Heart left ventricle (tissue), 16 donors: Measurements from ENCODE around the gene NPM3. TPM values are rescaled to one million over a fixed set of nuclear protein-coding genes. Genes with fewer than 3 reads are reported as not detected.

Experiments
- ATAC-seq, 4 donors: fragments of 200-7000 bp; cut with Tn5 transposase; one replicate each; pipeline ENCODE4 v1.9.1; 2020 to 2022; ENCODE audit warnings: moderate library complexity in 4 of 4, mild to moderate bottlenecking in 3 of 4, moderate number of reproducible peaks in 1 of 4
- DNase-seq, 5 donors: peaks; one replicate each; pipeline ENCODE4 v3.0.0-alpha.2; 2020
- H3K27ac ChIP-seq, 12 donors: fragments of 200-600 bp; sonication (generic) in 4 of 12; one replicate each; pipeline versions ENCODE4 v1.5.0 to v1.8.0; 2016 to 2022; ENCODE audit warnings: mild to moderate bottlenecking in 2 of 12
- H3K27me3 ChIP-seq, 9 donors: fragments of 200-600 bp; sonication (generic) in 2 of 9; one replicate each; pipeline versions ENCODE4 v1.5.1 to v1.8.0; 2016 to 2022; ENCODE audit warnings: mild to moderate bottlenecking in 3 of 9
- H3K36me3 ChIP-seq, 9 donors: fragments of 200-600 bp; sonication (generic) in 2 of 9; one replicate each; pipeline versions ENCODE4 v1.5.0 to v1.8.0; 2018 to 2022; ENCODE audit warnings: mild to moderate bottlenecking in 2 of 9
- H3K4me1 ChIP-seq, 12 donors: fragments of 200-600 bp; sonication (generic) in 4 of 12; one replicate each; pipeline versions ENCODE4 v1.5.0 to v1.8.0; 2016 to 2022; ENCODE audit warnings: mild to moderate bottlenecking in 3 of 12
- H3K4me3 ChIP-seq, 12 donors: fragments of 200-600 bp; sonication (generic) in 4 of 12; one replicate each; pipeline versions ENCODE4 v1.5.0 to v1.8.0; 2017 to 2022; ENCODE audit warnings: mild to moderate bottlenecking in 9 of 12, moderate library complexity in 4 of 12
- H3K9me3 ChIP-seq, 12 donors: fragments of 200-600 bp; sonication (generic) in 4 of 12; one replicate each; pipeline versions ENCODE4 v1.5.0 to v1.8.0; 2016 to 2022; ENCODE audit warnings: mild to moderate bottlenecking in 1 of 12
- CTCF ChIP-seq, 12 donors: fragments of 200-600 bp; sonication (generic) in 4 of 12; IDR thresholded peaks; one replicate each; pipeline versions ENCODE4 v1.5.0 to v1.8.0; 2018 to 2022; ENCODE audit warnings: antibody characterized with exemption in 12 of 12, mild to moderate bottlenecking in 5 of 12
- POLR2A ChIP-seq, 2 donors: fragments of 450-650 bp; IDR thresholded peaks; one replicate each; pipeline ENCODE4 v1.6.1; 2017; ENCODE audit warnings: antibody characterized with exemption in 2 of 2, mild to moderate bottlenecking in 2 of 2, moderate library complexity in 2 of 2
- WGBS, 4 donors: extraction: QIAGEN DNeasy Blood & Tissue Kit in 2 of 4; methylation state at CpG; one replicate each; pipeline versions ENCODE4 v1.1.5 to v1.1.7; 2013 to 2018; 5-methylcytosine and 5-hydroxymethylcytosine counted together
- intact Hi-C, 10 donors: fragments of 100-400 bp; cut with DNase I; formaldehyde crosslinking; loops; one replicate each; pipeline versions ENCODE4 v1.11.1 to v1.14.2; 2022
- polyA plus RNA-seq, 2 donors: library from polyadenylated mRNA; stranded (reverse); fragments of 200-250 nt; gene quantifications; one replicate each; pipeline ENCODE4 v1.2.3, GENCODE V29; 2013
- total RNA-seq, 9 donors: library from RNA; depleted of rRNA in 2 of 9; stranded (reverse); fragments of >200 nt in 2 of 9; fragmentation: NEBNext Ultra II Directional in 3 of 9; extraction: Animal tissue kit (Norgen Biotek cat#: 25700) in 3 of 9; gene quantifications; one replicate each; pipeline versions ENCODE4 v1.1.0 to v1.2.4, GENCODE V29; 2016 to 2023
- donor health status: ischemic (EF 13 %, LVEDD 7.1; RV severe dilation, severe dysfunction).
- donor health status: healthy with polysubstance abuse.
- donor health status: DM: no; HTN: yes; CAD: no.
- donor health status: DM: no; HTN: no; CAD: no.
- donor health status: ischemic (EF 25% LVEDD 6.9; RV normal size, moderate dysfunction).
- donor health status: ischemic (EF 25% LVEDD 5.7; RV mildly dilated, moderate dysfunction).
- donor health status: healthy.
- donor health status: DM: yes; HTN: yes; CAD: no.
- donor health status: ischemic (EF 35%, LVEDD 5.7; RV mildly dilated, moderate dysfunction).
- donor health status: nonischemic (EF 11% LVEDD 7.7; RV severe dilation, severe dysfunction).
- donor health status: DM: yes; HTN: yes; CAD: no.
- donor health status: PGD.
- donor health status: ischemic (EF 29% LVEDD 5.4; RV normal size, mild dysfunction).
- donor health status: nonischemic (EF 23%, LVEDD 6.1; RV moderate dilation, normal function).

Gene NPM3
- total and polyA plus RNA-seq, 11 donors = 5.9 to 24.9 (median 10.5) TPM

GRCh38 chr10:101777619-101778145, 5.6 kb downstream of the NPM3 start:
- DNase-seq (no peak), ATAC-seq (no peak)
- TF ChIP-seq CTCF (IDR thresholded peaks at IDR 0.05) (no peak), POLR2A (IDR thresholded peaks at IDR 0.05) (no peak)
- Histone ChIP-seq H3K4me3 (no peak overlapping the region), H3K9me3 (no peaks in the 10 kb centered on the region), H3K36me3 (no peaks in the 10 kb centered on the region), H3K27me3 (peaks cover 14 to 71% (median 48%) of the 10 kb centered on the region in 9 donors), H3K27ac (no peak overlapping the region), H3K4me1 (peaks cover 0 to 55% (median 34%) of the 10 kb centered on the region in 12 donors)
- intact Hi-C loops = loop anchor here in 4 of 10 donors (2.0 to 10.0 kb wide), 3 partner anchors 175 to 565 kb away; no protein-coding TSS in a partner anchor
- WGBS, 4 donors = 93 to 96% (median 95%) methylated on average over 3 of the region's 3 CpGs

GRCh38 chr10:101776161-101776817, 7.0 kb downstream of the NPM3 start:
- Histone ChIP-seq H3K9me3 (no peaks in the 10 kb centered on the region), H3K4me1 (peaks cover 0 to 45% (median 31%) of the 10 kb centered on the region in 12 donors), H3K27ac (no peak overlapping the region), H3K27me3 (peaks cover 18 to 85% (median 62%) of the 10 kb centered on the region in 9 donors), H3K4me3 (peak overlapping the region in 8 of 12 donors; percentile 19 to 44 (median 24)), H3K36me3 (no peaks in the 10 kb centered on the region)
- 4 to 17% (median 6%) methylated on average over 19 to 73 of the region's 74 CpGs for WGBS, 4 donors
- TF ChIP-seq CTCF (IDR thresholded peaks at IDR 0.05) (no peak), POLR2A (IDR thresholded peaks at IDR 0.05) (no peak)
- ATAC-seq (no peak), DNase-seq (no peak)
- intact Hi-C loops = loop anchor here in 3 of 10 donors (5.0 to 10.0 kb wide), 2 partner anchors 561 to 564 kb away; no protein-coding TSS in a partner anchor

GRCh38 chr10:101775273-101776160, 7.7 kb downstream of the NPM3 start, which contains the start of gene FGF8:
TSS of gene FGF8 (minus strand) at chr10:101776114. CDS start at chr10:101775900, 214 bp downstream.
- Histone ChIP-seq H3K9me3 (no peaks in the 10 kb centered on the region), H3K4me1 (peaks cover 0 to 41% (median 27%) of the 10 kb centered on the region in 12 donors), H3K36me3 (no peaks in the 10 kb centered on the region), H3K27me3 (peaks cover 18 to 89% (median 69%) of the 10 kb centered on the region in 9 donors), H3K27ac (no peak within 1 kb of the TSS), H3K4me3 (peak within 1 kb of the TSS in 9 of 12 donors; percentile 19 to 44 (median 25))
- ATAC-seq = no peak
- no peak for TF ChIP-seq POLR2A (IDR thresholded peaks at IDR 0.05)
- TF ChIP-seq CTCF (IDR thresholded peaks at IDR 0.05) = no peak
- WGBS, 4 donors = 1 to 3% (median 1%) methylated on average over 14 to 98 of the region's 98 CpGs
- DNase-seq = no peak
- intact Hi-C loops = loop anchor here in 3 of 10 donors (5.0 to 10.0 kb wide), 2 partner anchors 561 to 563 kb away; no protein-coding TSS in a partner anchor
